Femur (tissue), 1 donor: ENCODE measurements around the gene UTP11.

Experiments used
- DNase-seq: peaks from one replicate; pipeline ENCODE4 v3.0.0-alpha.2; 2017

The UTP11 gene

GRCh38 chr1:38003261-38004250, 9.0 kb upstream of the UTP11 start:
- DNase-seq: peak; percentile 72

GRCh38 chr1:38004284-38005108, 8.0 kb upstream of the UTP11 start:
- DNase-seq: no peak

GRCh38 chr1:38005195-38006007, 7.1 kb upstream of the UTP11 start, which contains the start of gene FHL3:
Gene FHL3 (minus strand): TSS chr1:38005514. CDS start chr1:37999412, 6,102 bp downstream.
- DNase-seq: peak; percentile 89

- DNase-seq: peak; percentile 49
Measured at GRCh38 chr1:38006008-38006828, 6.3 kb upstream of the UTP11 start.

GRCh38 chr1:38009088-38009840, 3.3 kb upstream of the UTP11 start:
- DNase-seq: peak; percentile 45

- DNase-seq: no peak
Measured at GRCh38 chr1:38009841-38010180, 2.7 kb upstream of the UTP11 start.

GRCh38 chr1:38013227-38013622, 691 bp downstream of the UTP11 start:
- DNase-seq: no peak

GRCh38 chr1:38014171-38014570, 1.6 kb downstream of the UTP11 start:
- DNase-seq: no peak

GRCh38 chr1:38014724-38015424, 2.3 kb downstream of the UTP11 start:
- DNase-seq: no peak

- DNase-seq: peak; percentile 51
Measured at GRCh38 chr1:38015978-38016725, 3.6 kb downstream of the UTP11 start.

GRCh38 chr1:38018864-38019343, 6.4 kb downstream of the UTP11 start:
- DNase-seq: no peak

GRCh38 chr1:38020396-38020795, 7.9 kb downstream of the UTP11 start:
- no peak for DNase-seq

- DNase-seq: no peak
Measured at GRCh38 chr1:38021969-38022368, 9.4 kb downstream of the UTP11 start.

- DNase-seq: no peak
Measured at GRCh38 chr1:38022810-38023209, 10.3 kb downstream of the UTP11 start.

- DNase-seq: no peak
Measured at GRCh38 chr1:38025233-38025632, 12.7 kb downstream of the UTP11 start.

- DNase-seq: no peak
Measured at GRCh38 chr1:38025664-38026063, 13.1 kb downstream of the UTP11 start.

GRCh38 chr1:38026592-38027200, 14.2 kb downstream of the UTP11 start:
- peak; percentile 62 for DNase-seq

- no peak for DNase-seq
Measured at GRCh38 chr1:38027201-38028104, 14.9 kb downstream of the UTP11 start.
